AML-193 (cell line): ENCODE results near the gene EIF4E1B.
A peak's percentile ranks its signal among the peaks of the same experiment; 100 is the strongest.

ENCODE experiments used
- DNase-seq, 2 experiments: peaks; one replicate each; lab custom pipeline; 2025; lab: John Stamatoyannopoulos, UW

The EIF4E1B gene

DNA sequence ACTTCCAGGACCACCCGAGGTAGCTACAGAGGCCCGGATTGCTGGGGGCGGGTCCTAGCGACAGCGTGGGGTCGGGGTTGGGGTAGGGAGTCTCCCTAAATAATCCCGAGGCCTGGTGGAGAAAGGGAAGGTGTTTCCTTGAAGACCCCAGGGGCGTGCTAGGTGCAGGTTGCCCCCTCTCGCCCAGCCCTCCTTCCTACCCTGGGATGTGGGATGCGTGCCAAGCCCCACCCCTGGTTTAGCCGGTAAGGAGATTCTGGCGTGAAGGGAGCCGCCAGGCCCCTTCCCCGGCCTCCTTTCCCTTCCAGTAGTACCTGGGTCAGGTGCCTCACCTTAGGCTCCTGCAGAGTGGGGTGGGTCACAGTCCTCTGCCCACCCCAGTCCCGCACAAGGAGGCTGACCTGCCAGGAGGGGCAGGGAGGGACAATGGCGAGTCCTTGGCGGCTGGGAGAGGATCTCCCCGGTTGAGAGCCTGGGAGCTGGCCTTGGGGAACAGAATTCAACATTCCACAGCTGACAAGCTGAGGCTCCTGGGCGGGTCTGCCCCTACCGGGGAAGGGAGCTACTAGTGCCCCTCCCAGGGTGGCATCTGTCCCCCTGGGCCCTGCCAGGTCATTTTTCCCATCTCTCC lies 17.5 kb downstream of the EIF4E1B start:
- no peak for DNase-seq

DNA sequence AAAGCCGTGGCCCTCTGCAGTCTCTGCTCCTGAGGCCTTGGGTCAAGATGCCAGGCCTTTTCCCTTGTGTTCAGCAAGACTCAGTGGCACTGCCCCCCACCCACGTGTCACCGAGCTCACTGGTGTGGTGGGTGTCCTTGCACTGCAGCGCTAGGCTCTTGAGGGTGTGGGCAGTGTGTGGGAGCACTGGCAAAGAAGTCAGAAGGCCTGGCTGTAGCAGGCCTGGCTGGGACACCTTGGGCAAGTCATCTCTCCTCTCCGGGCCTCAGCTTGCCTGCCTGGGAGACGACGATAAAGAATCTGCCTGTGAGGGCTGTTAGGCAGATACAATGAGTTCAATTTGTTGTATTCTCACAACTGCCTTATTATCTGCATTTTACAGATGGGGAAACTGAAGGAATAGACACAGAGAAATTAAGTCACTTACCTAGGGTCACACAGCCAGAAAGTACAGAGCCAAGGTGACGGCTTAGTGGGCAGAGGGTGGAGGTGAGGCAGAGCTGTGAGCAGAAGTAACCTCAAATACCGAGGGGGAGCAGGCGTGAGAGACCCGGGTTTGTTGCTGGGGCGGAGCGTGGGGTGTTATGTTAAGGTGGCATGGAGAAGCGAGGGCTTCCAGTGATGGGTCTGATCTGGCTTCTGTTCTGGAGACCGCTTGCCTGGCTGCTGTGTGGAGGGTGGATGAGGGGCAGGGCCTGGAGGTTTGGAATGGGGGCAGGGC lies 18.2 kb downstream of the EIF4E1B start:
- no peak for DNase-seq

DNA sequence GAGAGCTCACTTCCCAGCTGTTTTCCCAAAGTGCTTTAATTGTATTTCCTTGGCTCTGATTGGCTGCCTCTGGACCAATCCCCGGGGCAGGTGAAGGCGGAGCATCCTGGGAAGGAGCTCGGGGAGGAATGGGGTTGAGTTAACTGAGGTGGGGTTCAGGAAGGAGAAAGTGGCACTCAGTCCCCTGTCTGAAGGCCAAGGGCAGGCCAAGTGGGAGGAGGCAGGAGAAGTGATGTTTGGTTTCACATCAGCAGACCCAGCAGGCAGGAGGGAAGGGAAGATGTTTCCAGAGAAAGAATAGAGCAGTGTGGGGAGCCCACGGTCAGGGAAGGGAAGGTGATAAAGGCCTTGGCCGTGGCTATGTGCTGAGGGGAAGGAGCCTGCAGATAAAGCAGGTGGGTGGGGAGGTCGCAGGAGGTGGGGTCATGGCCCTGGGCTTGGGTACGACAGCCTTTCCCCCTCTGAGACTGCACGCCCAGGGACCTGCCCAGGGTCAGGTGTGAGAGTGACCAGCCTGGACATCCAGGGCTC lies 19.9 kb downstream of the EIF4E1B start:
- DNase-seq: no peak

DNA sequence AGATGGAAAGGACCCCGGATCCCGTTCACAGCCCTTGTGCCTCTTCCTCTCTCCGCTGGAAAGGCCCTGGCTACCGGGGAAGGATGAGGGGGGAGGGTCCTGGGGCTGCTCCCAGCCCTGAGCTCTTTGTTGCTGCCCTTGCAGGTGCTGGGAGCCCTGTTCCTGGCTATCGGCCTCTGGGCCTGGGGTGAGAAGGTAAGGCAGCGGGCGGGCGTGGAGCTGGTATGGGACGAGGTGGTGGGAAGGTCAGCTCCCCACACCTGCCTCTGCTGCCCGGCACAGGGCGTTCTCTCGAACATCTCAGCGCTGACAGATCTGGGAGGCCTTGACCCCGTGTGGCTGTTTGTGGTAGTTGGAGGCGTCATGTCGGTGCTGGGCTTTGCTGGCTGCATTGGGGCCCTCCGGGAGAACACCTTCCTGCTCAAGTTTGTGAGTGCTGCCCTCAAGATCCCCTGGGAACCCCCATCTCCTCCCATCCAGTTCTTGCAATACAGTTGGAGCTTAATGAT lies 21.1 kb downstream of the EIF4E1B start:
- DNase-seq: no peak

GRCh38 chr5:176652136-176652535 lies 21.7 kb downstream of the EIF4E1B start:
- no peak for DNase-seq

DNA sequence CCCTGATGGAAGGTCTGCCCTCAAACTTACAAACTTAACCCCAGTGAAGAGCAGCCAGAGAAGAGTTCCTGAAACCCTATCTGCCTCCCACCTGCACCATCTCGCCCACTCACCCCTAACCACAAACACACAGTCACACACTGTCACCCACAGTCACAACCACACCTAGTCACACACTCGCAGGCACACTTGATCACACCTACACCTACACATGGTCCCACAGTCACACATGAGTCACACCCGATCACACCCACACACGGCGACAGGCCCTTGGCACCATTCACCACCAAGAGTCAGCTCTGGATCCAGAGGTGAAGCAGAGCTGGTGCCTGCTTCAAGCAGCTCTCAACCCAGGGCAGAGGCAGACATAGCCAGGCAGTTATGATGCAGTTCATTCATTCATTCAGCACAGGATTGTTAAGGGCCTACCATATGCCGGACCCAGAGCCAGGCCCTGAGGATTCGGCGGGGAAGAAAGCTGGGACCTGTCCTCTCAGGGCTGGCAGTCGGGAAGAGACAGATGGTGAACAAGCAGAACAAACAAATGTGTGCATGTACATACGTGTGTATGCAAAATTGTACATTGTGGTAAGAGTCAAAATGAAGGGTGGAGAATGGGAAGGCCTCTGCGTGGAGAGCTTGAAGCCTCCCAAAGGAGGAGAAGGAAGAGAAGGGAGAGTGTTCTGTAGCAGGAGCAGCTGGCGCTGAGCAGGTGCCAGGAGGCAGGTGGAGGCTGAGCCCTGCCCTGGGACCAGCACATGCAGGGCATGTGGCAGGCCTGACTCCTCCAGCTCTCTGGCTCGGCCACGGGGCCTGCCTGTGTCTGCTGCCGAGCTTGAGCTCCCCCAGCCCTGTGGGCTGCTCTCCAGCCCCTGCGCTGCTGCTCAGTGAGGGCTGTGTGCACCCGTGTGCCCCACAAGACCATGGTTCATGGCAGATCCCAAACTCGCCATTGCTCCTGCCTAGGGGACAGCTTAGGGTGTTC lies 23.2 kb downstream of the EIF4E1B start:
- DNase-seq: no peak

- no peak for DNase-seq
Observed at GRCh38 chr5:176654856-176655255, 24.4 kb downstream of the EIF4E1B start.

GRCh38 chr5:176656467-176656990 lies 26.1 kb downstream of the EIF4E1B start:
- no peak for DNase-seq

DNA sequence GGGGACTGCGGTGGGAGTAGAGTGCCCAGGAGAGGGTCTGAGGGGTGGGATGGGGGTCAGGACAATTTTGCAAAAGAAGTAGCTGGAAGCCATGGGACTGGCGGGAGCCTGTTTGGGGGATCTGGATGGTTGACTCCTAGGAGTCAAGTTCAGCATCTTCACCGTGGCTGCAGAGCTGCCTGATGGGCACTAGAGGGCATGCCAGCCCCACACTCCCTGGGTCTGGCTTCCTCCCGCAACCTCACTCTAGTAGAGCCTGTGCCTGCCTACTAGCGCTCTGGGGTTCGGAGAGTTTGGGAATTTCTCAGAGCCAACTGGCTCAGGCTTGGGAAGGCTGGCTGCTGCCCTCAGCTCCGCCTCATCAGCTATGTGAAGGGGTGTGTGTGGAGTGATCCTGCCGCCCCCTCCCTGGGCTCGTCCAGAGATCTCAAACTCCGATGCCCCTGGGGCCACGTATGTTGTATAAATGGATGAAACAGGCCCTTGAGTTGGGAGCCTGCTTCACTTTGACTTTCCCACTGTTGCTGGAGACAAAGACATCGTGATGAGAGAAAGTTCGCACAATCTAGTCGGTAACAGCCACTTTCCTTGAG lies 27.6 kb downstream of the EIF4E1B start:
- DNase-seq: peak; percentile 45 to 52

- peak; percentile 9 to 10 for DNase-seq
Observed at GRCh38 chr5:176658817-176659511, 28.5 kb downstream of the EIF4E1B start.

DNA sequence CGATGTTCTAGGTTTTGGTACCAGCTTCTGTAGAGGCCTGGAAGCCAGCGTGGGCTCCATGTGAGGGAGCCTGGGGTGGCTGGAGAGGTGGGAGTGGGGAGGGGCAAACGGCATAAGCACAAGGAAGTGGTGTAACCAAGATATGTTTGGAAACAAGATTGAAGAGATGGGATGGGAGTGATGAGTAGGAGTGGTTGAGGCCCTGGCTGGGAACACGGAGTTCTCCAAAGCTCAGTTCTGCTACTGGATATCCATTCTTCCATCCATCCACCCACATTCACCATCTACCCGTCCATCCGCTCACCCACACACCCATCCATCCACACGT lies 29.0 kb downstream of the EIF4E1B start:
- no peak for DNase-seq

DNA sequence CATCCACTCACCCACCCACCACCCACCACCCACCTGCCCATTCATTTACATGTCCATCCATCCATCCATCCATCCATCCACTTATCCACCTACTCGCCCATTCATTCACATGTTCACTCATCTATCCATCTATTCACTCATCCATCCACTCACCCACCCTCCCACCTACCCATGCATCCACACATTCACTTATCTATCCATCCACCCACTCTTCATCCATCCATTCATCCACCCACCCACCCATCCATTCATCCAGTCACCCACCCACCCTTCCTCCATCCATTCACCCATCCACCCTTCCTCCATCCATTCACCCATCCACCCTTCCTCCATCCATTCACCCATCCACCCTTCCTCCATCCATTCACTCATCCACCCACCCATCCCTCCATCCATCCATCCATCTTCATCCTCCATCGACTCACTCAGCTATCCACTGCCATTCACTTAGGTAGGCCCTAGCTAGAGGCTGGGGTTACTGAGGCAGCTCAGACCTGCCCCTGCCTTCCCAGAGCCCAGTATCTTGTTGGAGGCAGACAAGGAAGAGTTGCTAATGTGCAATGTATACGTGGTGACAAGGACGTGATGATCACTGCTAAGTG lies 29.5 kb downstream of the EIF4E1B start:
- DNase-seq: no peak

- no peak for DNase-seq
Observed at GRCh38 chr5:176660530-176660859, 30.0 kb downstream of the EIF4E1B start.

DNA sequence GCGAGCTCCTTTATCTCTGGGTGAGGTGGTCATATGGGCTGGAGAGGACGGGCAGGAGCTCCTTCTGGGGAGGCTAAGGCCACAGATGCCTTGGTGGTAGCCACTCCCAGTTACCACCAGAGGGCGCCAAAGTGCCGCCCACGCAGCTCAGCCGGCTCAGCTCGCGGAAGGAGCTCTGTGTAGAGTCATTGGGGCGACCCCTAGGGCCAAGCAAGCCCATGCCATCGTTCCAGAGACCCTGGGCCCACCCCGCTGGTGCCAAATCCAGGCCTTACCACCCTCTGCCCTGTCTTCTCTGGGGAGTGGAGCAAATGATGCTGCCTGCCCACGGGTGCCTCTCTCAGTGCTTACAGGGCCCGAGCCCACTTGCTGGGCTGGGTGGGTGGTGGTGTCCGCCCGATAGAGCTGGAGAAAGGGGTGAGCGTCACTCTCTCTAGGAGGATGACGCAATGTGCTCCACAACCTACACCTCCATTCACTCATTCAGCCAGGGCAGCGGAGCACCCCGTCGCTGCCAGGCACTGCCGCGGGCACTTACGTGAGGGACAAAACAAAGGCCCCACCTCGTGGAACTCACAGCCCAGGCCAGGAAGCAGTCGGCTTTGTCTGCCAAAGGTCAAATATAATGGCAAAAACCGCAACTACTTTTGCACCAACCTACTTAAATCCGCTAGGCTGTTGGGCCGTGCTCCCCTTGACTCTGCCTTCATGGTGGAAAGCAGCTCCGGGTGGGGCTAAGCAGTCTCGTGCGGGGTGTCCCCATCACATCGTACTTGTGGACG lies 30.6 kb downstream of the EIF4E1B start:
- peak; percentile 42 to 64 for DNase-seq

DNA sequence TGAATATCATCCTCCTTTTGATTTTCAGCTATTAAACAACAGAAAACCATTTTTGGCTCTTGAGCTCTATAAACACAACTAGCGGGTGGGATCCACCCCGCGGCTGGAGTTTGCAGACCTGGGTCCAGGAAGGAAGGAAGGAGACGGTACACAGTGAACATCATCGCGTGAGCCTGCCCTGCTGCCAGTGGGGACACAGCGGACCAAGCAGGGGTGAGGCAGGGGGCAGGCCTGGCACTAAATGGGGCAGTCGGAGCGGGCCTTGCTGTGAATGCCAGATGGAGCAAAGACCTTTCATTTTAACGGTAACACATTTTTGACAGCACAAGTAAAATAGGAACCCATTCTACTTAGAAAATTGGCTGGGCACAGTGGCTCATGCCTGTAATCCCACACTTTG lies 31.2 kb downstream of the EIF4E1B start:
- DNase-seq: no peak

DNA sequence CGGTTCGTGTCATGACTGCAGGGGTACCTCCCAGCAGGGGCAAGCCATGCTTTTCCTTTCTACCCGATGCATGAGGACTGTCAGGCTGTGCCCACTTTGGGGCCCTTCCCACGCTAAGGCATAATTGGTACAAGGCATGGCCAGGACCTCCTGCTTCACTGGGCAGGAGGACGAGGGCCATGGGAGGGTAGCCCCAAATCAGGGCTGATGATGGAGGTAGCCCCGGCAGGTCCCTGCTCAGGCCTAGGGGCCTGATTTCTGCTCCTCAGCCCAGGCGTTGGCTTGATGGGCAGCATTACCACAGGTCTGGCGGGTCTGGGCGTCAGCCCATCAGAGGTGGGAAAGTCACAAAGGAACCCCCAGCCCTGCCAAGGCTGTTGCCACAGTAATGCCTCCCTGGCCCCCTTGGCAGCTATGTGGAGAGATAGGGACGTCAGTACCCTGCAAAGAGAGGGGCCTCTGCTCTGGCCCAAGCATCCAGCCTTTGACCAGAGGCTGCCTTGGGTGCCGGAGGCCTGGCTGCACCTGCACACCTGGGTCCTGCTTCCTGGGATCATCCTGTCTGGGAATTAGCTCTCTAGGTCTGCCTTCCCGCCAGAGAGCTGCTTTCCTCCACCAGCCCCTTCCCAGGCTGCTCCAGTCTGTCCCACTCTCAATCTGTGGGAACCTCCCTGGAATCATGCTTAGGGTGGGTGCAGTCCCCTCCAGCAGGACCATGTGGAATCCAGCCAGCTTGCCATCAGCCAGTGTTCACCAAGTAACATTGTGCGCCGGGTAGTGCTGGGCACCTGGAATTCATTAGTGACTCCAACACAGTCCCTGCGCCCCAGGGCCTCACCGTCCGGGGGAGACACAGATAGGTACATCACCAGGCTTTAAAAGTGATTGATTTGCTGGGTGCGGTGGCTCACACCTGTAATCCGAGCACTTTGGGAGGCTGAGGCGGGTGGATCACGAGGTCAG lies 32.2 kb downstream of the EIF4E1B start:
- DNase-seq: no peak

DNA sequence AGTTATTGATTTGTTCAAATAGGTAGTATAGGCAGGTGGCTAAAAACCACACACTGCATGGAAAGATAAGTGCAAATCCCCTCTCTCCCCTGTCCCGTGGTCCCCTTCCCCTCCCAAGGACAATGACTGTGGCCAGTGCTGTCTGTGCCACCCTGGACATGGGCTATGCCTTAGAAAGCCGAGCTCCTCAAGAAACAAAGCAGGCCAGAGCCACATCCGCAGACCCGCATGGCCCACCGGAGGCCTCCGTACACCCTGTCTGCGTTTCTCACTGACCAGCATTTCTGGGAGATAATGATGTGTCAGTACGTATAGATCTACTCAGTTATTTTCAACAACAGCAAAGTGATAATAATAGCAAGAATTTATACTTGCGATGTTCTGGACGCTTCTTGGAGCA lies 33.1 kb downstream of the EIF4E1B start:
- DNase-seq: no peak

DNA sequence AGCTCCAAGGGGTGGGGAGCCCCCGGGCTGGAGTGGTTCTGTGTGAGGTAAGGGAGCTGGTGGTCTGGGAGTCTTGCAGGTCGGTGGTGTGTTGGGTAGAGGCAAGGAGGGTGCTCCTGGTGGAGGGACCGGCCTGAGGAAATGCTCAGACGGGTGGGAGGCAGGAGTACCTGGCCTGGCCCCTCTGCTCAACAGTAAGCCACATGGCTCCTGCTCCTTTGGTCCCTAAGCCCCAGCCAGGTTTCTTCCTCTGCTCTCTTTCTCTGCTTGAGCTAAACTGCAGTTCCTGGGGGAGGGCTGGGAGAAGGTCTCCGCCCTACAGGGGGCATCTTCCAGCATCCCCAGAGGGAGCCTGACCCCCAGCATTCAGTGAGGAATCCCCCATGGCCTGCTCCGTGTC lies 34.0 kb downstream of the EIF4E1B start:
- no peak for DNase-seq

GRCh38 chr5:176664886-176665285 lies 34.4 kb downstream of the EIF4E1B start:
- DNase-seq: no peak
